ENCODE results near the gene BAHD1. TPM values are rescaled to one million over a fixed set of nuclear protein-coding genes. Genes with fewer than 3 reads are reported as not detected.

Gene BAHD1
- total RNA-seq, 1 experiment from 2014 or later: 17.5 TPM

GRCh38 chr15:40421246-40422157 lies 19.3 kb upstream of the BAHD1 start:
- DNase-seq (ENCODE audit: low read depth): peak; percentile 48

GRCh38 chr15:40424483-40425115 lies 16.2 kb upstream of the BAHD1 start:
- DNase-seq (ENCODE audit: low read depth): no peak

- no peak for DNase-seq (ENCODE audit: low read depth)
These were observed 15.1 kb upstream of the BAHD1 start for GRCh38 chr15:40425681-40426080.

GRCh38 chr15:40427188-40427587 lies 13.6 kb upstream of the BAHD1 start:
- no peak for DNase-seq (ENCODE audit: low read depth)

- no peak for DNase-seq (ENCODE audit: low read depth)
These were observed 12.6 kb upstream of the BAHD1 start for GRCh38 chr15:40428185-40428584.

- no peak for DNase-seq (ENCODE audit: low read depth)
These were observed 11.6 kb upstream of the BAHD1 start for GRCh38 chr15:40429068-40429710.

- no peak for DNase-seq (ENCODE audit: low read depth)
These were observed 10.4 kb upstream of the BAHD1 start for GRCh38 chr15:40430271-40430805.

- DNase-seq (ENCODE audit: low read depth): no peak
These were observed 5.6 kb upstream of the BAHD1 start for GRCh38 chr15:40435023-40435709.

GRCh38 chr15:40435710-40436089 lies 5.1 kb upstream of the BAHD1 start:
- DNase-seq (ENCODE audit: low read depth): no peak

GRCh38 chr15:40436116-40436891 lies 4.4 kb upstream of the BAHD1 start:
- DNase-seq (ENCODE audit: low read depth): no peak

GRCh38 chr15:40436892-40437751 lies 3.6 kb upstream of the BAHD1 start:
- DNase-seq (ENCODE audit: low read depth): no peak

- no peak for DNase-seq (ENCODE audit: low read depth)
These were observed 2.7 kb upstream of the BAHD1 start for GRCh38 chr15:40437752-40438687.

GRCh38 chr15:40438712-40439111 lies 2.0 kb upstream of the BAHD1 start:
- no peak for DNase-seq (ENCODE audit: low read depth)

GRCh38 chr15:40439461-40439959 lies 1.2 kb upstream of the BAHD1 start:
- no peak for DNase-seq (ENCODE audit: low read depth)

- DNase-seq (ENCODE audit: low read depth): no peak
These were observed 602 bp upstream of the BAHD1 start for GRCh38 chr15:40439960-40440742.

GRCh38 chr15:40441565-40442531 lies 1.1 kb downstream of the BAHD1 start:
- DNase-seq (ENCODE audit: low read depth): no peak
